HEK293T (cell line): ENCODE results near the gene TP53RK.

Experiments
- CTCF ChIA-PET: fragments of 350-600 bp; formaldehyde crosslinking; extraction: SDS; loops from one replicate; lab custom pipeline; 2021; ENCODE audit warnings: antibody characterized with exemption, inconsistent platforms; lab: Yijun Ruan, JAX
- POLR2A ChIA-PET: fragments of 350-600 bp; formaldehyde crosslinking; extraction: SDS; loops from one replicate; lab custom pipeline; 2020; ENCODE audit warnings: antibody characterized with exemption, inconsistent platforms; lab: Yijun Ruan, JAX
- DNase-seq: peaks from one replicate; pipeline ENCODE4 v3.0.0; 2012; ENCODE audit warnings: mixed read lengths; ENCODE audit errors: extremely low spot score
- ARNT ChIP-seq: fragments of 450-650 bp; IDR thresholded peaks from 2 replicates; pipeline ENCODE4 v1.6.1; 2017; ENCODE audit warnings: mild to moderate bottlenecking
- BHLHE40 ChIP-seq: fragments of 450-650 bp; IDR thresholded peaks from 2 replicates; pipeline ENCODE4 v1.6.1; 2016; ENCODE audit warnings: mild to moderate bottlenecking, moderate library complexity, borderline replicate concordance
- CTBP1 ChIP-seq: fragments of 450-650 bp; IDR thresholded peaks from 2 replicates; pipeline ENCODE4 v1.6.1; 2016; ENCODE audit warnings: borderline replicate concordance
- ELF4 ChIP-seq: fragments of 450-650 bp; IDR thresholded peaks from 2 replicates; pipeline ENCODE4 v1.6.1; 2017; ENCODE audit warnings: antibody characterized with exemption
- FOXA1 ChIP-seq: fragments of 450-650 bp; IDR thresholded peaks from 2 replicates; pipeline ENCODE4 v1.6.1; 2016; ENCODE audit warnings: mild to moderate bottlenecking
- FOXK2 ChIP-seq: fragments of 450-650 bp; IDR thresholded peaks from 2 replicates; pipeline ENCODE4 v1.6.1; 2016; ENCODE audit warnings: mild to moderate bottlenecking
- FOXM1 ChIP-seq: fragments of 450-650 bp; IDR thresholded peaks from 2 replicates; pipeline ENCODE4 v1.6.1; 2017; ENCODE audit warnings: mild to moderate bottlenecking, borderline replicate concordance
- HDGF ChIP-seq: fragments of 450-650 bp; IDR thresholded peaks from 2 replicates; pipeline ENCODE4 v1.6.1; 2017; ENCODE audit warnings: antibody characterized with exemption, borderline replicate concordance
- L3MBTL2 ChIP-seq: fragments of 450-650 bp; conservative IDR thresholded peaks from 2 replicates; pipeline ENCODE4 v1.6.1; 2016; ENCODE audit warnings: mild to moderate bottlenecking
- LEF1 ChIP-seq: fragments of 450-650 bp; IDR thresholded peaks from 2 replicates; pipeline ENCODE4 v1.6.1; 2017; ENCODE audit warnings: mild to moderate bottlenecking, borderline replicate concordance
- NFRKB ChIP-seq: fragments of 450-650 bp; IDR thresholded peaks from 2 replicates; pipeline ENCODE4 v1.6.1; 2016; ENCODE audit warnings: mild to moderate bottlenecking, moderate library complexity
- PKNOX1 ChIP-seq: fragments of 450-650 bp; IDR thresholded peaks from 2 replicates; pipeline ENCODE4 v1.6.1; 2016
- SP1 ChIP-seq: fragments of 450-650 bp; IDR thresholded peaks from 2 replicates; pipeline ENCODE4 v1.6.1; 2017
- SUZ12 ChIP-seq: fragments of 450-650 bp; IDR thresholded peaks from 2 replicates; pipeline ENCODE4 v1.6.1; 2016; ENCODE audit warnings: mild to moderate bottlenecking
- TARDBP ChIP-seq: fragments of 450-650 bp; IDR thresholded peaks from 2 replicates; pipeline ENCODE4 v1.6.1; 2016
- ZNF384 ChIP-seq: fragments of 450-650 bp; IDR thresholded peaks from 2 replicates; pipeline ENCODE4 v1.6.1; 2016

TP53RK gene

GRCh38 chr20:46651091-46651962 is 37.9 kb downstream of the TP53RK start, which contains the start of gene SLC13A3:
TSS of gene SLC13A3 (minus strand) at chr20:46651459. CDS start at chr20:46651421, 38 bp downstream.
- CTCF ChIA-PET = no interaction called here
- POLR2A ChIA-PET = no interaction called here
- no peak for DNase-seq
- TF ChIP-seq FOXM1 (no peak), L3MBTL2 (no peak), ARNT (no peak), LEF1 (no peak), FOXK2 (no peak), SUZ12 (no peak), SP1 (no peak), BHLHE40 (no peak), ELF4 (no peak), CTBP1 (no peak), TARDBP (no peak), FOXA1 (no peak), ZNF384 (no peak), HDGF (no peak)

GRCh38 chr20:46650575-46651090 is 38.6 kb downstream of the TP53RK start:
- TF ChIP-seq PKNOX1 (no peak), ZNF384 (no peak), BHLHE40 (no peak), FOXK2 (no peak), NFRKB (no peak), SP1 (no peak), ELF4 (no peak), CTBP1 (no peak), ARNT (no peak), L3MBTL2 (no peak), FOXM1 (no peak), SUZ12 (no peak), HDGF (no peak)
- CTCF ChIA-PET = no interaction called here
- DNase-seq = no peak
- POLR2A ChIA-PET = no interaction called here

GRCh38 chr20:46649965-46650542 is 39.2 kb downstream of the TP53RK start:
- no peak for DNase-seq
- no peak for TF ChIP-seq LEF1
- TF ChIP-seq PKNOX1 = no peak
- TF ChIP-seq ARNT = no peak
- no peak for TF ChIP-seq NFRKB
- TF ChIP-seq ELF4 = no peak
- no peak for TF ChIP-seq SP1
- no peak for TF ChIP-seq TARDBP
- TF ChIP-seq ZNF384 = no peak
- no peak for TF ChIP-seq BHLHE40
- TF ChIP-seq HDGF = no peak
- TF ChIP-seq SUZ12 = no peak
- TF ChIP-seq FOXM1 = no peak
- no peak for TF ChIP-seq L3MBTL2
- TF ChIP-seq FOXA1 = no peak
- TF ChIP-seq CTBP1 = no peak
- TF ChIP-seq FOXK2 = no peak
- ChIA-PET POLR2A (no interaction called here), CTCF (interaction anchor here (1.3 kb wide), 1 partner anchor 31 kb away, joined by 5 read pairs; no protein-coding TSS in a partner anchor)

GRCh38 chr20:46649650-46649949 is 39.6 kb downstream of the TP53RK start:
- ChIA-PET CTCF (interaction anchor here (1.3 kb wide), 1 partner anchor 31 kb away, joined by 5 read pairs; no protein-coding TSS in a partner anchor), POLR2A (no interaction called here)
- TF ChIP-seq BHLHE40 = no peak
- TF ChIP-seq PKNOX1 = no peak
- TF ChIP-seq LEF1 = no peak
- TF ChIP-seq NFRKB = no peak
- TF ChIP-seq FOXA1 = no peak
- TF ChIP-seq HDGF = no peak
- no peak for TF ChIP-seq FOXM1
- TF ChIP-seq SP1 = no peak
- TF ChIP-seq ELF4 = no peak
- no peak for DNase-seq

- no peak for DNase-seq
- no peak for TF ChIP-seq LEF1
- no peak for TF ChIP-seq BHLHE40
- no peak for TF ChIP-seq L3MBTL2
- TF ChIP-seq SP1 = no peak
- no peak for TF ChIP-seq ELF4
- no peak for TF ChIP-seq HDGF
- no peak for TF ChIP-seq CTBP1
- POLR2A ChIA-PET = no interaction called here
- CTCF ChIA-PET = interaction anchor here (1.3 kb wide), 1 partner anchor 32 kb away, joined by 5 read pairs; no protein-coding TSS in a partner anchor
Observed at GRCh38 chr20:46648903-46649649, 40.2 kb downstream of the TP53RK start.
